Ishikawa (cell line): ENCODE measurements around the gene PTPN13.

Source experiments
- CEBPB ChIP-seq: IDR thresholded peaks from 2 replicates; pipeline ENCODE4 v1.6.1; 2012
- EGR1 ChIP-seq: IDR thresholded peaks from 2 replicates; pipeline ENCODE4 v1.6.1; 2012
- EP300 ChIP-seq: IDR thresholded peaks from 2 replicates; pipeline ENCODE4 v1.6.1; 2012; ENCODE audit warnings: borderline replicate concordance
- FOXM1 ChIP-seq: IDR thresholded peaks from 2 replicates; pipeline ENCODE4 v1.6.1; 2012; ENCODE audit warnings: low read depth, borderline replicate concordance
- RAD21 ChIP-seq: IDR thresholded peaks from 2 replicates; pipeline ENCODE4 v1.6.1; 2012; ENCODE audit warnings: low read depth
- TAF1 ChIP-seq: IDR thresholded peaks from 2 replicates; pipeline ENCODE4 v1.6.1; 2012; ENCODE audit warnings: low read depth, mild to moderate bottlenecking
- TCF12 ChIP-seq: IDR thresholded peaks from 2 replicates; pipeline ENCODE4 v1.6.1; 2012; ENCODE audit warnings: low read depth
- TEAD4 ChIP-seq: IDR thresholded peaks from 2 replicates; pipeline ENCODE4 v1.6.1; 2012
- YY1 ChIP-seq: IDR thresholded peaks from 2 replicates; pipeline ENCODE4 v1.6.1; 2012; ENCODE audit warnings: low read depth
- TF ChIP-seq, protein P1 (sequence below): IDR thresholded peaks from 2 replicates; pipeline ENCODE4 v1.6.1; 2012; ENCODE audit warnings: low read depth, mild to moderate bottlenecking
- TF ChIP-seq, protein P2 (sequence below): IDR thresholded peaks from 2 replicates; pipeline ENCODE4 v1.6.1; 2012
- TF ChIP-seq, protein P3 (sequence below): IDR thresholded peaks from 2 replicates; pipeline ENCODE4 v1.6.1; 2012

DNA sequence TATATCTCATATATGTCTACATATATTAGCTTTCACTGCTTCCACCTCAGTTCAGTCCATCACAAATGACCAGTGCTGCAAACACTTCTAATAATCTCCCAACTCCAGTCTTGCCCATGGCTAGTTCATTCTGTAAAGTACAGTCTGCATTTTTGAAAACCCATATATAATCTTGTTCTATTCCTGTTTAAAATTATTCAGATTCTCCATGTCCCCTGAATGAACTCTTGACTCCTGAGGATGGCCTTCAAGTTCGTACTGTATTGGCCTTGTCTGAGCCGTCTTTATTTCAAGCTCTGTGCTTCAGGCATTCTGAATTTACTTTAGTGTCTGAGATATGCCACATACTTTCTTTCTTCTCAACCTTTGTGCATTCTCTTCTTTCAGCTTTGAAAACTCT, 84.7 kb downstream of the PTPN13 start:
- TF ChIP-seq EP300, result no peak
- no peak for TF ChIP-seq CEBPB
- no peak for TF ChIP-seq FOXM1
- TF ChIP-seq, protein P1, sequence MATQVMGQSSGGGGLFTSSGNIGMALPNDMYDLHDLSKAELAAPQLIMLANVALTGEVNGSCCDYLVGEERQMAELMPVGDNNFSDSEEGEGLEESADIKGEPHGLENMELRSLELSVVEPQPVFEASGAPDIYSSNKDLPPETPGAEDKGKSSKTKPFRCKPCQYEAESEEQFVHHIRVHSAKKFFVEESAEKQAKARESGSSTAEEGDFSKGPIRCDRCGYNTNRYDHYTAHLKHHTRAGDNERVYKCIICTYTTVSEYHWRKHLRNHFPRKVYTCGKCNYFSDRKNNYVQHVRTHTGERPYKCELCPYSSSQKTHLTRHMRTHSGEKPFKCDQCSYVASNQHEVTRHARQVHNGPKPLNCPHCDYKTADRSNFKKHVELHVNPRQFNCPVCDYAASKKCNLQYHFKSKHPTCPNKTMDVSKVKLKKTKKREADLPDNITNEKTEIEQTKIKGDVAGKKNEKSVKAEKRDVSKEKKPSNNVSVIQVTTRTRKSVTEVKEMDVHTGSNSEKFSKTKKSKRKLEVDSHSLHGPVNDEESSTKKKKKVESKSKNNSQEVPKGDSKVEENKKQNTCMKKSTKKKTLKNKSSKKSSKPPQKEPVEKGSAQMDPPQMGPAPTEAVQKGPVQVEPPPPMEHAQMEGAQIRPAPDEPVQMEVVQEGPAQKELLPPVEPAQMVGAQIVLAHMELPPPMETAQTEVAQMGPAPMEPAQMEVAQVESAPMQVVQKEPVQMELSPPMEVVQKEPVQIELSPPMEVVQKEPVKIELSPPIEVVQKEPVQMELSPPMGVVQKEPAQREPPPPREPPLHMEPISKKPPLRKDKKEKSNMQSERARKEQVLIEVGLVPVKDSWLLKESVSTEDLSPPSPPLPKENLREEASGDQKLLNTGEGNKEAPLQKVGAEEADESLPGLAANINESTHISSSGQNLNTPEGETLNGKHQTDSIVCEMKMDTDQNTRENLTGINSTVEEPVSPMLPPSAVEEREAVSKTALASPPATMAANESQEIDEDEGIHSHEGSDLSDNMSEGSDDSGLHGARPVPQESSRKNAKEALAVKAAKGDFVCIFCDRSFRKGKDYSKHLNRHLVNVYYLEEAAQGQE, result no peak
- no peak for TF ChIP-seq EGR1
- TF ChIP-seq, protein P2, sequence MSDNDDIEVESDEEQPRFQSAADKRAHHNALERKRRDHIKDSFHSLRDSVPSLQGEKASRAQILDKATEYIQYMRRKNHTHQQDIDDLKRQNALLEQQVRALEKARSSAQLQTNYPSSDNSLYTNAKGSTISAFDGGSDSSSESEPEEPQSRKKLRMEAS, result no peak
- no peak for TF ChIP-seq TAF1
- TF ChIP-seq YY1, result no peak
- no peak for TF ChIP-seq RAD21
- TF ChIP-seq TCF12, result no peak
- TF ChIP-seq TEAD4, result no peak
- TF ChIP-seq, protein P3, sequence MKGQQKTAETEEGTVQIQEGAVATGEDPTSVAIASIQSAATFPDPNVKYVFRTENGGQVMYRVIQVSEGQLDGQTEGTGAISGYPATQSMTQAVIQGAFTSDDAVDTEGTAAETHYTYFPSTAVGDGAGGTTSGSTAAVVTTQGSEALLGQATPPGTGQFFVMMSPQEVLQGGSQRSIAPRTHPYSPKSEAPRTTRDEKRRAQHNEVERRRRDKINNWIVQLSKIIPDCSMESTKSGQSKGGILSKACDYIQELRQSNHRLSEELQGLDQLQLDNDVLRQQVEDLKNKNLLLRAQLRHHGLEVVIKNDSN, result no peak
